SK-N-SH treated with all-trans-retinoic acid at 6 μM for 48 hours (cell line): ENCODE results near the gene FOXA1.

Source experiments
- ARNTL ChIP-seq: fragments of 450-650 bp; formaldehyde crosslinking; IDR thresholded peaks from 2 replicates; pipeline ENCODE4 v1.5.0; 2020; ENCODE audit warnings: low read depth, mild to moderate bottlenecking, moderate library complexity, borderline replicate concordance
- ESRRG ChIP-seq: fragments of 250-450 bp; sonication (Bioruptor Pico); IDR thresholded peaks from 2 replicates; pipeline ENCODE4 v1.6.1; 2021; ENCODE audit warnings: mild to moderate bottlenecking
- SNAI2 ChIP-seq: fragments of 250-450 bp; sonication (Bioruptor Pico); IDR thresholded peaks from 2 replicates; pipeline ENCODE4 v1.5.0; 2020; ENCODE audit warnings: mild to moderate bottlenecking, moderate library complexity
- TCF4 ChIP-seq: fragments of 250-450 bp; sonication (Bioruptor Pico); IDR thresholded peaks from 2 replicates; pipeline ENCODE4 v1.8.0; 2021; ENCODE audit warnings: mild to moderate bottlenecking, moderate library complexity, borderline replicate concordance
- ZC3H10 ChIP-seq: fragments of 250-450 bp; sonication (Bioruptor Pico); IDR thresholded peaks from 2 replicates; pipeline ENCODE4 v1.5.1; 2021; ENCODE audit warnings: mild to moderate bottlenecking, moderate library complexity
- ZFP3 ChIP-seq: fragments of 250-450 bp; sonication (Bioruptor Pico); IDR thresholded peaks from 2 replicates; pipeline ENCODE4 v1.5.0; 2020; ENCODE audit warnings: mild to moderate bottlenecking, moderate library complexity
- ZNF8 ChIP-seq: fragments of 450-650 bp; formaldehyde crosslinking; IDR thresholded peaks from 2 replicates; pipeline ENCODE4 v1.5.0; 2020; ENCODE audit warnings: mild to moderate bottlenecking, moderate library complexity
- TF ChIP-seq, protein P1 (sequence below): fragments of 250-450 bp; sonication (Bioruptor Pico); IDR thresholded peaks from 2 replicates; pipeline ENCODE4 v1.8.0; 2021; ENCODE audit warnings: low read depth, mild to moderate bottlenecking, moderate library complexity, borderline replicate concordance
- TF ChIP-seq, protein P2 (sequence below): fragments of 250-450 bp; sonication (Bioruptor Pico); IDR thresholded peaks from 2 replicates; pipeline ENCODE4 v1.5.1; 2020; ENCODE audit warnings: low read depth, mild to moderate bottlenecking, moderate library complexity
- TF ChIP-seq, protein P3 (sequence below): fragments of 250-450 bp; sonication (Bioruptor Pico); IDR thresholded peaks from 2 replicates; pipeline ENCODE4 v1.5.0; 2020; ENCODE audit warnings: mild to moderate bottlenecking, moderate library complexity
- TF ChIP-seq, protein P4 (sequence below): fragments of 250-450 bp; sonication (Bioruptor Pico); IDR thresholded peaks from 2 replicates; pipeline ENCODE4 v1.8.0; 2020; ENCODE audit warnings: mild to moderate bottlenecking, moderate library complexity, borderline replicate concordance

DNA sequence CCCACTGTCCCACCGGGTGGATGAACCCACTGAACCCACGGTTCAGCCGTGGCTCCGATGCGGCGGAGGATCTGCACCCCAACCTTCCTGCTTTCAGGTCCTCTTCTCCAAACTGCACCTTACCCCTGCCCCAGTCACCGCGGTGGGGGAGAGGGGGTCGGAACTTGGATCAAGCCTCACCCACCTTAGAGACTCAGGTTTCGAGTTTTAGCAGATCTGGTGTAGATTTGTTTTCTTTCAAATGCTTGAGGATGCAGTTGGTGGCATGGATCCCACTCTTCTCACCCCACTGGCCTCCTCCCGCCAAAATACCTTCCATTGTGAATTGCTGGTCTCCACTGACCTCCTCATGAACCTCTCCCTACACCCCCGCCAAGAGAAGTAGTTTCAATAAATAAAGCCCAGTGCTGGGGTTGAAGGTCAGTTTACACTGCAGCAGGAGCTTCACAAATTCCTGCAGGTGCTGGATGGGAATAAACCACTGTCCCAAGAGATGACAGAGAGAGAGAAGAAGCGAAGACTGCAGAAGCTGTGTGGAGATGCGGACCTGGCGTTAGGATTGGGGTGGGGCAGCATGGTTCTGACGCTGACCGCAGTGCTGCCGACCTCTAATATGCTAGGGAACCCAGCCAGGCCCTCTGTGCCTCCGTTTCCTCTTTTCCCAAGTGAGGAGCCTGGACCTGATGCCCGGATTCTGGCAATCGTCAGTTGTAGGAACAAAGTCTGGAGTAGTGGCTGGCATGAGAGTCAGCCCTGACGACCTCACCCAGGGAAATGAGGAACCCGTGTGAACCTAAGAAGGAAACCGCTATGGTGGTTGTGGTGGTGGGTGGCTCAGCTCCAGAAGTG, 7.8 kb upstream of the FOXA1 start:
- TF ChIP-seq ZFP3 (CRISPR knock-in tag) (no peak), TCF4 (CRISPR knock-in tag) (no peak), ZNF8 (CRISPR knock-in tag) (no peak), ESRRG (CRISPR knock-in tag) (no peak), ZC3H10 (CRISPR knock-in tag) (no peak), SNAI2 (CRISPR knock-in tag) (no peak), ARNTL (CRISPR knock-in tag) (no peak)
- TF ChIP-seq, protein P1, sequence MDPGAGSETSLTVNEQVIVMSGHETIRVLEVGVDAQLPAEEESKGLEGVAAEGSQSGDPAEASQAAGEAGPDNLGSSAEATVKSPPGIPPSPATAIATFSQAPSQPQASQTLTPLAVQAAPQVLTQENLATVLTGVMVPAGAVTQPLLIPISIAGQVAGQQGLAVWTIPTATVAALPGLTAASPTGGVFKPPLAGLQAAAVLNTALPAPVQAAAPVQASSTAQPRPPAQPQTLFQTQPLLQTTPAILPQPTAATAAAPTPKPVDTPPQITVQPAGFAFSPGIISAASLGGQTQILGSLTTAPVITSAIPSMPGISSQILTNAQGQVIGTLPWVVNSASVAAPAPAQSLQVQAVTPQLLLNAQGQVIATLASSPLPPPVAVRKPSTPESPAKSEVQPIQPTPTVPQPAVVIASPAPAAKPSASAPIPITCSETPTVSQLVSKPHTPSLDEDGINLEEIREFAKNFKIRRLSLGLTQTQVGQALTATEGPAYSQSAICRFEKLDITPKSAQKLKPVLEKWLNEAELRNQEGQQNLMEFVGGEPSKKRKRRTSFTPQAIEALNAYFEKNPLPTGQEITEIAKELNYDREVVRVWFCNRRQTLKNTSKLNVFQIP (CRISPR knock-in tag): no peak
- TF ChIP-seq, protein P2, sequence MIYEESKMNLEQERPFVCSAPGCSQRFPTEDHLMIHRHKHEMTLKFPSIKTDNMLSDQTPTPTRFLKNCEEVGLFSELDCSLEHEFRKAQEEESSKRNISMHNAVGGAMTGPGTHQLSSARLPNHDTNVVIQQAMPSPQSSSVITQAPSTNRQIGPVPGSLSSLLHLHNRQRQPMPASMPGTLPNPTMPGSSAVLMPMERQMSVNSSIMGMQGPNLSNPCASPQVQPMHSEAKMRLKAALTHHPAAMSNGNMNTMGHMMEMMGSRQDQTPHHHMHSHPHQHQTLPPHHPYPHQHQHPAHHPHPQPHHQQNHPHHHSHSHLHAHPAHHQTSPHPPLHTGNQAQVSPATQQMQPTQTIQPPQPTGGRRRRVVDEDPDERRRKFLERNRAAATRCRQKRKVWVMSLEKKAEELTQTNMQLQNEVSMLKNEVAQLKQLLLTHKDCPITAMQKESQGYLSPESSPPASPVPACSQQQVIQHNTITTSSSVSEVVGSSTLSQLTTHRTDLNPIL (CRISPR knock-in tag): no peak
- TF ChIP-seq, protein P3, sequence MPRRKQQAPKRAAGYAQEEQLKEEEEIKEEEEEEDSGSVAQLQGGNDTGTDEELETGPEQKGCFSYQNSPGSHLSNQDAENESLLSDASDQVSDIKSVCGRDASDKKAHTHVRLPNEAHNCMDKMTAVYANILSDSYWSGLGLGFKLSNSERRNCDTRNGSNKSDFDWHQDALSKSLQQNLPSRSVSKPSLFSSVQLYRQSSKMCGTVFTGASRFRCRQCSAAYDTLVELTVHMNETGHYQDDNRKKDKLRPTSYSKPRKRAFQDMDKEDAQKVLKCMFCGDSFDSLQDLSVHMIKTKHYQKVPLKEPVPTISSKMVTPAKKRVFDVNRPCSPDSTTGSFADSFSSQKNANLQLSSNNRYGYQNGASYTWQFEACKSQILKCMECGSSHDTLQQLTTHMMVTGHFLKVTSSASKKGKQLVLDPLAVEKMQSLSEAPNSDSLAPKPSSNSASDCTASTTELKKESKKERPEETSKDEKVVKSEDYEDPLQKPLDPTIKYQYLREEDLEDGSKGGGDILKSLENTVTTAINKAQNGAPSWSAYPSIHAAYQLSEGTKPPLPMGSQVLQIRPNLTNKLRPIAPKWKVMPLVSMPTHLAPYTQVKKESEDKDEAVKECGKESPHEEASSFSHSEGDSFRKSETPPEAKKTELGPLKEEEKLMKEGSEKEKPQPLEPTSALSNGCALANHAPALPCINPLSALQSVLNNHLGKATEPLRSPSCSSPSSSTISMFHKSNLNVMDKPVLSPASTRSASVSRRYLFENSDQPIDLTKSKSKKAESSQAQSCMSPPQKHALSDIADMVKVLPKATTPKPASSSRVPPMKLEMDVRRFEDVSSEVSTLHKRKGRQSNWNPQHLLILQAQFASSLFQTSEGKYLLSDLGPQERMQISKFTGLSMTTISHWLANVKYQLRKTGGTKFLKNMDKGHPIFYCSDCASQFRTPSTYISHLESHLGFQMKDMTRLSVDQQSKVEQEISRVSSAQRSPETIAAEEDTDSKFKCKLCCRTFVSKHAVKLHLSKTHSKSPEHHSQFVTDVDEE (CRISPR knock-in tag): no peak
- TF ChIP-seq, protein P4, sequence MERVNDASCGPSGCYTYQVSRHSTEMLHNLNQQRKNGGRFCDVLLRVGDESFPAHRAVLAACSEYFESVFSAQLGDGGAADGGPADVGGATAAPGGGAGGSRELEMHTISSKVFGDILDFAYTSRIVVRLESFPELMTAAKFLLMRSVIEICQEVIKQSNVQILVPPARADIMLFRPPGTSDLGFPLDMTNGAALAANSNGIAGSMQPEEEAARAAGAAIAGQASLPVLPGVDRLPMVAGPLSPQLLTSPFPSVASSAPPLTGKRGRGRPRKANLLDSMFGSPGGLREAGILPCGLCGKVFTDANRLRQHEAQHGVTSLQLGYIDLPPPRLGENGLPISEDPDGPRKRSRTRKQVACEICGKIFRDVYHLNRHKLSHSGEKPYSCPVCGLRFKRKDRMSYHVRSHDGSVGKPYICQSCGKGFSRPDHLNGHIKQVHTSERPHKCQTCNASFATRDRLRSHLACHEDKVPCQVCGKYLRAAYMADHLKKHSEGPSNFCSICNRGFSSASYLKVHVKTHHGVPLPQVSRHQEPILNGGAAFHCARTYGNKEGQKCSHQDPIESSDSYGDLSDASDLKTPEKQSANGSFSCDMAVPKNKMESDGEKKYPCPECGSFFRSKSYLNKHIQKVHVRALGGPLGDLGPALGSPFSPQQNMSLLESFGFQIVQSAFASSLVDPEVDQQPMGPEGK (CRISPR knock-in tag): no peak
